Neural cell (in vitro differentiated cells): Measurements from ENCODE around the gene KIF22.

ENCODE experiments used
- EP300 ChIP-seq: fragments of 450-650 bp; conservative IDR thresholded peaks from 2 replicates; pipeline ENCODE4 v1.6.1; 2014; ENCODE audit warnings: antibody characterized with exemption, mild to moderate bottlenecking, moderate library complexity; ENCODE audit not compliant: poor library complexity, severe bottlenecking
- EZH2 ChIP-seq: fragments of 200-600, 300-800 bp; shearing (Covaris generic), sonication (generic); IDR thresholded peaks from 2 replicates; pipeline ENCODE4 v1.6.1; 2014; ENCODE audit warnings: antibody characterized with exemption, low read length, borderline replicate concordance, mild to moderate bottlenecking; ENCODE audit not compliant: insufficient read depth, poor library complexity, severe bottlenecking
- POLR2AphosphoS5 ChIP-seq: IDR thresholded peaks from 2 replicates; pipeline ENCODE4 v1.6.1; 2012
- RAD21 ChIP-seq: fragments of 450-650 bp; conservative IDR thresholded peaks from 2 replicates; pipeline ENCODE4 v1.6.1; 2014; ENCODE audit warnings: antibody characterized with exemption, mild to moderate bottlenecking, moderate library complexity
- TAF1 ChIP-seq: IDR thresholded peaks from 2 replicates; pipeline ENCODE4 v1.6.1; 2012; ENCODE audit warnings: low read depth
- TF ChIP-seq, protein P1 (sequence below): fragments of 450-650 bp; IDR thresholded peaks from 2 replicates; pipeline ENCODE4 v1.5.1; 2014; ENCODE audit warnings: antibody characterized with exemption, mild to moderate bottlenecking, moderate library complexity; ENCODE audit not compliant: poor library complexity, severe bottlenecking

DNA sequence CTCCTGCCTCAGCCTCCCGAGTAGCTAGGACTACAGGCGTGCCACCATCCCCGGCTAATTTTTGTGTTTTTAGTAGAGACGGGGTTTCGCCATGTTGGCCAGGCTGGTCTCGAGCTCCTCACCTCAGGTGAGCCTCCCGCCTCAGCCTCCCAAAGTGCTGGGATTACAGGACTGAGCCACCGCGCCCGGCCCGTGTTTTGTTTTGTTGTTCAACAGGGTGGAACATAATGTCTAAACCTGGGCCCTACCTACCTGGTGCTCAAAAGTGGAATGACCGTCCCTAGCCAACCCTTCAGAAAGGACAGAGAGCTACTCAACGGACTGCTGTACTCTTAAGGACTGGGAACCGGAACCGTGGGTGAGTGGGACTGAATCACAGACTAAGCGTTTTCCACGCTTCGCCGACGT lies 772 bp upstream of the KIF22 start:
- TF ChIP-seq POLR2AphosphoS5, result no peak
- no peak for TF ChIP-seq EZH2
- TF ChIP-seq EP300, result no peak
- no peak for TF ChIP-seq TAF1
- TF ChIP-seq, protein P1, sequence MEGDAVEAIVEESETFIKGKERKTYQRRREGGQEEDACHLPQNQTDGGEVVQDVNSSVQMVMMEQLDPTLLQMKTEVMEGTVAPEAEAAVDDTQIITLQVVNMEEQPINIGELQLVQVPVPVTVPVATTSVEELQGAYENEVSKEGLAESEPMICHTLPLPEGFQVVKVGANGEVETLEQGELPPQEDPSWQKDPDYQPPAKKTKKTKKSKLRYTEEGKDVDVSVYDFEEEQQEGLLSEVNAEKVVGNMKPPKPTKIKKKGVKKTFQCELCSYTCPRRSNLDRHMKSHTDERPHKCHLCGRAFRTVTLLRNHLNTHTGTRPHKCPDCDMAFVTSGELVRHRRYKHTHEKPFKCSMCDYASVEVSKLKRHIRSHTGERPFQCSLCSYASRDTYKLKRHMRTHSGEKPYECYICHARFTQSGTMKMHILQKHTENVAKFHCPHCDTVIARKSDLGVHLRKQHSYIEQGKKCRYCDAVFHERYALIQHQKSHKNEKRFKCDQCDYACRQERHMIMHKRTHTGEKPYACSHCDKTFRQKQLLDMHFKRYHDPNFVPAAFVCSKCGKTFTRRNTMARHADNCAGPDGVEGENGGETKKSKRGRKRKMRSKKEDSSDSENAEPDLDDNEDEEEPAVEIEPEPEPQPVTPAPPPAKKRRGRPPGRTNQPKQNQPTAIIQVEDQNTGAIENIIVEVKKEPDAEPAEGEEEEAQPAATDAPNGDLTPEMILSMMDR, result no peak
- TF ChIP-seq RAD21, result no peak
